OCI-LY1 (cell line): ENCODE data around the gene POLR2F.

Experiments
- H2AFZ ChIP-seq: fragments of 200-600 bp; sonication (generic), shearing (Covaris generic); 2 replicates; pipeline ENCODE4 v1.6.0; 2014; ENCODE audit warnings: antibody characterized with exemption, mild to moderate bottlenecking, low read length
- H3F3A ChIP-seq: fragments of 200-600 bp; sonication (generic), shearing (Covaris generic); 2 replicates; pipeline ENCODE4 v1.6.0; 2014; ENCODE audit warnings: mild to moderate bottlenecking, antibody characterized with exemption, low read length, moderate library complexity; ENCODE audit not compliant: insufficient read depth
- H3K27ac ChIP-seq: fragments of 200-600 bp; sonication (generic); 2 replicates; pipeline ENCODE4 v1.5.1; 2014; ENCODE audit warnings: low read length, mixed run types, mild to moderate bottlenecking, low read depth; ENCODE audit not compliant: poor library complexity, severe bottlenecking
- H3K27me3 ChIP-seq: fragments of 200-600 bp; sonication (generic); 2 replicates; pipeline ENCODE4 v1.6.0; 2014; ENCODE audit warnings: antibody characterized with exemption, mild to moderate bottlenecking, low read length, moderate library complexity; ENCODE audit not compliant: insufficient read depth
- H3K36me3 ChIP-seq: fragments of 200-600 bp; sonication (generic); 2 replicates; pipeline ENCODE4 v1.6.1; 2014; ENCODE audit warnings: mild to moderate bottlenecking, antibody characterized with exemption, low read length, moderate library complexity, mixed read lengths; ENCODE audit not compliant: insufficient read depth
- H3K4me1 ChIP-seq: fragments of 200-600 bp; sonication (generic); 2 replicates; pipeline ENCODE4 v1.5.1; 2014; ENCODE audit warnings: mild to moderate bottlenecking, low read length, moderate library complexity; ENCODE audit not compliant: insufficient read depth, severe bottlenecking
- H3K4me2 ChIP-seq: fragments of 200-600 bp; sonication (generic), shearing (Covaris generic); 2 replicates; pipeline ENCODE4 v1.6.1; 2014; ENCODE audit warnings: low read length
- H3K4me3 ChIP-seq: fragments of 200-600 bp; sonication (generic); 2 replicates; pipeline ENCODE4 v1.5.1; 2014; ENCODE audit warnings: low read length, low read depth, mild to moderate bottlenecking, mixed read lengths; ENCODE audit not compliant: poor library complexity, severe bottlenecking
- H3K79me2 ChIP-seq: fragments of 200-600 bp; shearing (Covaris generic); 2 replicates; pipeline ENCODE4 v1.6.1; 2016; ENCODE audit warnings: mixed run types, low read length, mixed read lengths; ENCODE audit not compliant: insufficient read depth
- H3K9ac ChIP-seq: fragments of 200-600 bp; sonication (generic), shearing (Covaris generic); 2 replicates; pipeline ENCODE4 v1.6.1; 2014; ENCODE audit warnings: mild to moderate bottlenecking, low read length, mixed read lengths
- H3K9me2 ChIP-seq: fragments of 200-600 bp; sonication (generic), shearing (Covaris generic); 2 replicates; pipeline ENCODE4 v1.6.1; 2014; ENCODE audit warnings: low read depth, mild to moderate bottlenecking, low read length, mixed read lengths
- H3K9me3 ChIP-seq: fragments of 200-600 bp; shearing (Covaris generic); 2 replicates; pipeline ENCODE4 v1.6.1; 2014; ENCODE audit warnings: low read length, mixed read lengths
- H4K20me1 ChIP-seq: fragments of 200-600 bp; sonication (generic), shearing (Covaris generic); 2 replicates; pipeline ENCODE4 v1.6.0; 2016; ENCODE audit warnings: mild to moderate bottlenecking, low read length; ENCODE audit not compliant: insufficient read depth
- CTCF ChIP-seq: fragments of 200-600 bp; sonication (generic), shearing (Covaris generic); IDR thresholded peaks from 2 replicates; pipeline ENCODE4 v1.5.1; 2017; ENCODE audit warnings: mild to moderate bottlenecking, antibody characterized with exemption, low read length, moderate library complexity, mixed read lengths
- EZH2 ChIP-seq: fragments of 200-600 bp; sonication (generic), shearing (Covaris generic); IDR thresholded peaks from 2 replicates; pipeline ENCODE4 v1.8.0; 2017; ENCODE audit warnings: borderline replicate concordance, mixed run types, mild to moderate bottlenecking, antibody characterized with exemption, low read length, moderate library complexity, mixed read lengths

The POLR2F gene

GRCh38 chr22:37930270-37930951 is 23.1 kb upstream of the POLR2F start:
- Histone ChIP-seq H4K20me1 (no peaks in the 10 kb centered on the region), H3K4me2 (no peak overlapping the region), H3K9me2 (no peaks in the 10 kb centered on the region), H3F3A (no peaks in the 10 kb centered on the region), H3K79me2 (no peaks in the 10 kb centered on the region), H3K27ac (no peak overlapping the region), H3K9me3 (no peaks in the 10 kb centered on the region), H3K27me3 (no peaks in the 10 kb centered on the region), H3K9ac (no peak overlapping the region), H3K4me1 (no peaks in the 10 kb centered on the region), H3K36me3 (peaks cover 38% of the 10 kb centered on the region; the same call in 1 of the 2 replicates), H3K4me3 (no peak overlapping the region), H2AFZ (no peak overlapping the region)
- no peak for TF ChIP-seq EZH2
- TF ChIP-seq CTCF = peak; percentile 55

- no peaks in the 10 kb centered on the region for H4K20me1 ChIP-seq
- H3K36me3 ChIP-seq = peaks cover 32% of the 10 kb centered on the region; the same call in 1 of the 2 replicates
- no peaks in the 10 kb centered on the region for H3K27me3 ChIP-seq
- TF ChIP-seq CTCF (0 out of 2 replicates have a peak, but pooled peaks have one; percentile 4), EZH2 (no peak)
- no peaks in the 10 kb centered on the region for H3K79me2 ChIP-seq
- H3K4me1 ChIP-seq = no peaks in the 10 kb centered on the region
- H3F3A ChIP-seq = no peaks in the 10 kb centered on the region
- no peaks in the 10 kb centered on the region for H3K9me3 ChIP-seq
- H3K9me2 ChIP-seq = no peaks in the 10 kb centered on the region
- no peak overlapping the region for H3K4me2 ChIP-seq
- H3K4me3 ChIP-seq = no peak overlapping the region
- no peak overlapping the region for H2AFZ ChIP-seq
- no peak overlapping the region for H3K9ac ChIP-seq
- H3K27ac ChIP-seq = no peak overlapping the region
Observed at GRCh38 chr22:37930952-37931440, 22.5 kb upstream of the POLR2F start.

GRCh38 chr22:37931893-37932389 is 21.6 kb upstream of the POLR2F start:
- Histone ChIP-seq H3K36me3 (peaks cover 24% of the 10 kb centered on the region; the same call in 1 of the 2 replicates), H3K9ac (no peak overlapping the region), H3F3A (no peaks in the 10 kb centered on the region), H3K4me2 (no peak overlapping the region), H3K9me2 (no peaks in the 10 kb centered on the region), H2AFZ (no peak overlapping the region), H4K20me1 (no peaks in the 10 kb centered on the region), H3K27me3 (no peaks in the 10 kb centered on the region), H3K79me2 (no peaks in the 10 kb centered on the region), H3K4me1 (no peaks in the 10 kb centered on the region), H3K9me3 (no peaks in the 10 kb centered on the region), H3K4me3 (no peak overlapping the region), H3K27ac (no peak overlapping the region)
- no peak for TF ChIP-seq EZH2
- no peak for TF ChIP-seq CTCF
